Erythroblast (primary cell): ENCODE results near the gene BMPER.

Source experiments
- GATA1 ChIP-seq: IDR thresholded peaks from 2 replicates; pipeline ENCODE4 v1.6.1; 2011; ENCODE audit warnings: low read depth, mild to moderate bottlenecking, control low read depth, low read length, moderate library complexity
- POLR2A ChIP-seq: IDR thresholded peaks from 2 replicates; pipeline ENCODE4 v1.6.1; 2011; ENCODE audit warnings: mild to moderate bottlenecking, low read length

DNA sequence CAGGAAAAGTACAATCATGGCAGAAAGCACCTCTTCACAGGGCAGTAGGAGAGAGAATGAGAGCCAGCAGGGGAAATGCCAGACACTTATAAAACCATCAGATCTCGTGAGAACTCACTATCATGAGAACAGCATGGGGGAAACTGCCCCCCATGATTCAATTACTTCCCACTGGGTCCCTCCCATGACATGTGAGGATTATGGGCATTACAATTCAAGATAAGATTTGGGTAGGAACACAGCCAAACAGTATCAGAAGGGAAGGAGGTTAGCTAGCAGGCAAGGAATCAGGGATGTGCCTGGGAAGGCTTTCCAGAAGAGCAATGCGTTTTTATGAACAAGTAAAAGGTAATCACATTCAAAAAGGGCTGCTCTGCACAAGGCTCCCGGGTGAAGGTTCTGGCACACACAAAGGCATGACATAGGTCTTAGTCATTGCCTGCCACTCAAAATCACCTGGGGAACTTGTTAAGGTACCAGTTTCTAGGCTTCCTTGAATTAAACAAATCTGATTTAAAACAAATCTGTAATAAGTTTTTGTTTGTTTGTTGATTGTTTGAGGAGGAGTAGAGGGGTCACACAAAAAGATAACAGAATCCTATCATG, 40.9 kb downstream of the BMPER start:
- no peak for TF ChIP-seq POLR2A
- TF ChIP-seq GATA1, result no peak
